ENCODE results near the gene IMP4. TPM values are rescaled to one million over a fixed set of nuclear protein-coding genes. Genes with fewer than 3 reads are reported as not detected.

IMP4 gene
- total RNA-seq, 1 experiment from 2014 or later, result 101 TPM

DNA sequence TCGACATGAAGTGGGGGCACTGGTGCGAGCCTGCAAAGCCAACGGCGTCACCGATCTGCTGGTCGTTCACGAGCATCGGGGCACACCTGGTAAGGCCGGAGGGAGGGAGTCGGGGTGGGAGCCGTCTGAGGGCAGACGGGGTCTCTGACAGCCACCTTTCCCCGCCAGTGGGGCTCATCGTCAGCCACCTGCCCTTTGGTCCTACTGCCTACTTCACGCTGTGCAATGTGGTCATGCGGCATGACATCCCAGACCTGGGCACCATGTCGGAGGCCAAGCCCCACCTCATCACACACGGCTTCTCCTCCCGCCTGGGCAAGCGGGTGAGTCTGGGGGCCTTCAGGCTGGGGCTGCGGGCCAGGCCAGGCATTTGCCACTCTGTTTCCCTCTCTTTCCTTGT lies 2.9 kb downstream of the IMP4 start:
- Histone ChIP-seq H4K20me1 (ENCODE audit: control insufficient read depth, insufficient read depth, insufficient read length) (no peaks in the 10 kb centered on the region), H3K4me1 (ENCODE audit: insufficient read depth, low read length) (0 out of 2 replicates have a peak, but pooled peaks cover 2% of the 10 kb centered on the region), H3K14ac (ENCODE audit: insufficient read depth, low read length) (no peak overlapping the region), H2BK120ac (ENCODE audit: low read depth, low read length, poor library complexity, severe bottlenecking) (no peak overlapping the region), H4K5ac (ENCODE audit: insufficient read length, low read depth, low read length) (no peak overlapping the region), H4K91ac (ENCODE audit: insufficient read length, low read depth, low read length) (no peak overlapping the region), H3K56ac (ENCODE audit: insufficient read length, low read depth, low read length) (no peak overlapping the region), H2AFZ (ENCODE audit: low read length) (no peak overlapping the region), H3K18ac (ENCODE audit: insufficient read length, low read depth, low read length) (no peak overlapping the region), H3K23me2 (ENCODE audit: insufficient read length, low read depth, low read length, poor library complexity, severe bottlenecking) (peaks cover 5% of the 10 kb centered on the region), H4K8ac (replicated peaks; ENCODE audit: insufficient read length, low read depth, low read length) (no peak overlapping the region), H2BK20ac (ENCODE audit: low read depth, low read length, poor library complexity, severe bottlenecking) (no peak overlapping the region), H3T11ph (ENCODE audit: low read length) (no peak overlapping the region), H3K23ac (ENCODE audit: insufficient read length, low read depth, low read length) (no peak overlapping the region), H3K4ac (ENCODE audit: low read depth, low read length) (no peak overlapping the region), H2BK12ac (ENCODE audit: insufficient read length, low read depth, low read length) (no peak overlapping the region), H2AK5ac (ENCODE audit: insufficient read length, low read length) (no peak overlapping the region), H2BK15ac (ENCODE audit: low read depth, low read length) (no peak overlapping the region), H3K9ac (ENCODE audit: extremely low read depth, insufficient read length, low read length) (no peak overlapping the region), H3K79me2 (ENCODE audit: insufficient read depth, low read length) (no peaks in the 10 kb centered on the region; the same call in 1 of the 2 replicates), H3K79me1 (ENCODE audit: insufficient read depth, low read depth, low read length, poor library complexity, severe bottlenecking) (no peaks in the 10 kb centered on the region), H3K4me2 (ENCODE audit: insufficient read depth, insufficient read length, low read length) (no peak overlapping the region), H3K27me3 (ENCODE audit: insufficient read depth, low read length) (no peaks in the 10 kb centered on the region), H3K9me3 (ENCODE audit: control insufficient read depth, low read depth, low read length) (no peaks in the 10 kb centered on the region), H2BK5ac (ENCODE audit: insufficient read length, low read length) (no peak overlapping the region), H3K27ac (ENCODE audit: insufficient read length, low read depth, low read length) (no peak overlapping the region)
- TF ChIP-seq, protein P1, sequence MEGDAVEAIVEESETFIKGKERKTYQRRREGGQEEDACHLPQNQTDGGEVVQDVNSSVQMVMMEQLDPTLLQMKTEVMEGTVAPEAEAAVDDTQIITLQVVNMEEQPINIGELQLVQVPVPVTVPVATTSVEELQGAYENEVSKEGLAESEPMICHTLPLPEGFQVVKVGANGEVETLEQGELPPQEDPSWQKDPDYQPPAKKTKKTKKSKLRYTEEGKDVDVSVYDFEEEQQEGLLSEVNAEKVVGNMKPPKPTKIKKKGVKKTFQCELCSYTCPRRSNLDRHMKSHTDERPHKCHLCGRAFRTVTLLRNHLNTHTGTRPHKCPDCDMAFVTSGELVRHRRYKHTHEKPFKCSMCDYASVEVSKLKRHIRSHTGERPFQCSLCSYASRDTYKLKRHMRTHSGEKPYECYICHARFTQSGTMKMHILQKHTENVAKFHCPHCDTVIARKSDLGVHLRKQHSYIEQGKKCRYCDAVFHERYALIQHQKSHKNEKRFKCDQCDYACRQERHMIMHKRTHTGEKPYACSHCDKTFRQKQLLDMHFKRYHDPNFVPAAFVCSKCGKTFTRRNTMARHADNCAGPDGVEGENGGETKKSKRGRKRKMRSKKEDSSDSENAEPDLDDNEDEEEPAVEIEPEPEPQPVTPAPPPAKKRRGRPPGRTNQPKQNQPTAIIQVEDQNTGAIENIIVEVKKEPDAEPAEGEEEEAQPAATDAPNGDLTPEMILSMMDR (conservative IDR thresholded peaks at IDR 0.05), result no peak
- peaks cover 8% of the 10 kb centered on the region in 2 experiments for H3K4me1 Mint-ChIP-seq
- no peak for DNase-seq
- H3K9me3 Mint-ChIP-seq, result no peaks in the 10 kb centered on the region; a peak in 1 of 5 replicates
- peaks cover 44 to 63% (median 47%) of the 10 kb centered on the region in 3 experiments for H3K36me3 Mint-ChIP-seq (ENCODE audit: insufficient read depth in 1 of 3, low read depth in 3 of 3)
- no CpG with 5 or more reads among the region's 21 CpGs for WGBS (ENCODE audit: extremely low coverage, insufficient read length, low lambda C conversion rate)
- no peak overlapping the region for H3K4me3 Mint-ChIP-seq
- H3K27ac Mint-ChIP-seq, result no peak overlapping the region
- H3K27me3 Mint-ChIP-seq (ENCODE audit: low read depth), result no peaks in the 10 kb centered on the region

All from H9 (cell line).